Right cardiac atrium (tissue), 5 donors: ENCODE measurements around the gene PACSIN1. TPM values are rescaled to one million over a fixed set of nuclear protein-coding genes. Genes with fewer than 3 reads are reported as not detected.

Source experiments
- ATAC-seq, 2 donors: fragments of 200-7000 bp; cut with Tn5 transposase; one replicate each; pipeline versions ENCODE4 v1.8.0 to v1.9.1; 2020; ENCODE audit warnings: moderate library complexity in 2 of 2, mild to moderate bottlenecking in 1 of 2
- DNase-seq, 3 donors: peaks; one replicate each; pipeline ENCODE4 v3.0.0-alpha.2; 2020
- H3K27ac ChIP-seq: one replicate; pipeline ENCODE4 v1.5.1; 2013; ENCODE audit warnings: mild to moderate bottlenecking, low read length, control low read depth, moderate library complexity
- H3K27me3 ChIP-seq: one replicate; pipeline ENCODE4 v1.6.1; 2013; ENCODE audit not compliant: control insufficient read depth, insufficient read depth
- H3K4me1 ChIP-seq: one replicate; pipeline ENCODE4 v1.6.1; 2013; ENCODE audit warnings: low read length; ENCODE audit not compliant: control insufficient read depth, insufficient read depth
- H3K4me3 ChIP-seq: one replicate; pipeline ENCODE4 v1.5.1; 2013; ENCODE audit warnings: low read length, control low read depth
- H3K9me3 ChIP-seq: one replicate; pipeline ENCODE4 v1.6.1; 2013; ENCODE audit warnings: low read length; ENCODE audit not compliant: control insufficient read depth
- WGBS: extraction: QIAGEN DNeasy Blood & Tissue Kit; methylation state at CpG from one replicate; pipeline ENCODE4 v1.1.7; 2013; 5-methylcytosine and 5-hydroxymethylcytosine counted together
- intact Hi-C, 4 donors: fragments of 100-400 bp; cut with DNase I; formaldehyde crosslinking; loops; one replicate each; pipeline versions ENCODE4 v1.11.0 to v1.14.0; 2022 to 2023
- polyA plus RNA-seq: library from polyadenylated mRNA; stranded (reverse); fragments of 200-250 nt; gene quantifications from one replicate; pipeline ENCODE4 v1.2.3, GENCODE V29; 2013
- total RNA-seq, 4 donors: library from RNA; stranded (reverse); fragmentation: NEBNext Ultra II Directional; extraction: Animal tissue kit (Norgen Biotek cat#: 25700); gene quantifications; one replicate each; pipeline ENCODE4 v1.2.1, GENCODE V29; 2021
- donor health status: healthy with polysubstance abuse.
- donor health status: DM: no; HTN: yes; CAD: no.
- donor health status: DM: no; HTN: no; CAD: no.
- donor health status: DM: no; HTN: yes; CAD: no; lungs with severe emphysema.
- donor health status: DM: yes; HTN: yes; CAD: no.

The PACSIN1 gene
- total and polyA plus RNA-seq, 5 donors, result 2.5 to 14.0 (median 10.0) TPM

- ATAC-seq (no peak), DNase-seq (no peak)
- Histone ChIP-seq H3K9me3 (no peaks in the 10 kb centered on the region), H3K4me1 (no peaks in the 10 kb centered on the region), H3K27ac (no peak overlapping the region), H3K4me3 (no peak overlapping the region), H3K27me3 (no peaks in the 10 kb centered on the region)
- intact Hi-C loops, result loop anchor here in 1 of 4 donors (10.0 kb wide), 1 partner anchor 56 kb away; no protein-coding TSS in a partner anchor
- 88% methylated on average over 6 of the region's 6 CpGs for WGBS
Observed at GRCh38 chr6:34538581-34538980, 72.7 kb downstream of the PACSIN1 start.

DNA sequence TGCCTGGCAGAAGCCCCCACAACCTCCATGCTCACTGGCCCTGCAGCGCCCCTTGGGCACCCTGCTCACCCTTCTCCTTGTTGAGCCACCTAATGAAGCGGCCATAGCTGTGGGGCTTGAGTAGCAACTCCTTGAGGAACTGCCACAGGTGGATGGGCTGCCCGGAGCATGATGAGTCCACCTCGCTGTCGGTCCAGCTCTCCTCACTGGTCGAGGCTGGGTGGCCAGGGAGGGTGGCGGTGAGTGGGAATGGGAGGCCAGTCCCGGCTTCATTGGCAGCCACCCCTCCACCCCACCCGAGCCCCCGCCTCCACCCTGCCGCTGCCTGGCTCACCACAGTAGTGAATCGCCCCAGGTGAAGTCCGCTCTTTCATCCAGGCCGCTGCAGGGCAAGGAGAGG lies 73.3 kb downstream of the PACSIN1 start:
- DNase-seq (no peak), ATAC-seq (no peak)
- Histone ChIP-seq H3K4me3 (no peak overlapping the region), H3K4me1 (no peaks in the 10 kb centered on the region), H3K9me3 (no peaks in the 10 kb centered on the region), H3K27ac (no peak overlapping the region), H3K27me3 (no peaks in the 10 kb centered on the region)
- intact Hi-C loops, result loop anchor here in 1 of 4 donors (10.0 kb wide), 1 partner anchor 56 kb away; no protein-coding TSS in a partner anchor
- 81% methylated on average over 14 of the region's 14 CpGs for WGBS

- DNase-seq (no peak), ATAC-seq (no peak)
- WGBS, result 72% methylated on average over 5 of the region's 5 CpGs
- H3K9me3 ChIP-seq, result no peaks in the 10 kb centered on the region
- no peaks in the 10 kb centered on the region for H3K27me3 ChIP-seq
- intact Hi-C loops, result no loop called here
- H3K27ac ChIP-seq, result no peak overlapping the region
- no peaks in the 10 kb centered on the region for H3K4me1 ChIP-seq
- H3K4me3 ChIP-seq, result no peak overlapping the region
Observed at GRCh38 chr6:34540222-34540621, 74.3 kb downstream of the PACSIN1 start.

DNA sequence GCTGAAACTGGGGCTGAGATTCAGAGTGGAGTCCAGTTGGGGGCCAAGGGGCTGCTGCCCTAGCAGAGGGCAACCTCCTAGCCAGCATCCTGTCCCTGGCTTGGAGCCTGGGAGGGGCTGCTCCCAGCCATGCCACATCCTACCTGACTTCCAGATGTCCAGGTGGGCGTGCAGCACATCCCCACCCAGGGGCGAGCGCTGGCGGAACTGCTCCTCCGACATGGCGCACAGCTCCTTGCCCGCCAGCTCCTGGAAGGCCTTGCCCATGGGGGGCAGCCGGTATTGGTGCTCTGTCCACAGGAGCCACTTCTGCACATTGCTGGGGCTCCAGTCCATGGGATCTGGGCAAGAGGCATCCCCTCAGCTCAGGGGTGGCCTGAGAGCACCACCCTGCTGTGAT lies 75.0 kb downstream of the PACSIN1 start:
- intact Hi-C loops, result no loop called here

GRCh38 chr6:34543421-34543820 lies 77.5 kb downstream of the PACSIN1 start:
- no peaks in the 10 kb centered on the region for H3K9me3 ChIP-seq
- intact Hi-C loops, result no loop called here
- H3K27ac ChIP-seq, result no peak overlapping the region
- DNase-seq (no peak), ATAC-seq (no peak)
- 69% methylated on average over 5 of the region's 5 CpGs for WGBS
- no peak overlapping the region for H3K4me3 ChIP-seq
- peaks cover 4% of the 10 kb centered on the region for H3K4me1 ChIP-seq
- no peaks in the 10 kb centered on the region for H3K27me3 ChIP-seq

More for the DNA sequence above, 75.0 kb downstream of the PACSIN1 start:
- no peaks in the 10 kb centered on the region for H3K4me1 ChIP-seq
- ATAC-seq (no peak), DNase-seq (no peak)
- H3K27ac ChIP-seq, result no peak overlapping the region
- WGBS, result over 99% methylated on average over 8 of the region's 8 CpGs
- H3K4me3 ChIP-seq, result no peak overlapping the region
- no peaks in the 10 kb centered on the region for H3K27me3 ChIP-seq
- H3K9me3 ChIP-seq, result no peaks in the 10 kb centered on the region

DNA sequence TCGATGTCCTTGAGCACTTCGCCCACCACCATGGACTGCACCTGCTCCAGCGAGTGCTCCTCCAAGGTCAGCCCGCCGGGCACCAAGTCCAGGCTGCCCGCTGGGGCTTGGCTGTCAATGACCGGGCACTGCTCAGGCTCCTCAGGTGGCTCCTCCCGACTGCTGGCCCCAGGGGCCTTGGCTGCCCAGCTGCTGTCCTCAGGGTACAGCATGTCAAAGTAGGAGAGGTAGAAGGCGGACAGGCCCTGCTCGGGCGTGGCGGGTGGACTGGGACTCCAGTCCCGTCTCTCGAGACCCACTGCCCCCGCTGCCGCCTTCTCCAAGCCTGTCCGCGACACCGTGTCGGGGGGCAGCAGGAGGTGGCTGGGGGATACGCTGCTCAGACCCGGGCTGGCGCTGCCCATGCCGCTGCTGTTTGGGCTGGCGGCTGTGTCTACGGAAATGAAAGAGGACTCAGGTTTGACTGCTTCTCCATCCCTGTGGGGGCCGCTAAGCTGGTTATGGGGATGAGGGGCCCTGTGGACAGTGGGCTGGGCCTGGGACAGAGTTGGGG lies 78.3 kb downstream of the PACSIN1 start:
- H3K27me3 ChIP-seq, result no peaks in the 10 kb centered on the region
- H3K9me3 ChIP-seq, result no peaks in the 10 kb centered on the region
- no peak overlapping the region for H3K27ac ChIP-seq
- no peak for ATAC-seq
- H3K4me1 ChIP-seq, result peaks cover 4% of the 10 kb centered on the region
- DNase-seq, result no peak
- H3K4me3 ChIP-seq, result no peak overlapping the region
- 97% methylated on average over 27 of the region's 27 CpGs for WGBS
- intact Hi-C loops, result no loop called here

GRCh38 chr6:34544776-34545471 lies 79.0 kb downstream of the PACSIN1 start:
- H3K9me3 ChIP-seq, result no peaks in the 10 kb centered on the region
- intact Hi-C loops, result no loop called here
- peaks cover 4% of the 10 kb centered on the region for H3K4me1 ChIP-seq
- no peak overlapping the region for H3K27ac ChIP-seq
- no peak overlapping the region for H3K4me3 ChIP-seq
- WGBS, result 80% methylated on average over 13 of the region's 13 CpGs
- no peaks in the 10 kb centered on the region for H3K27me3 ChIP-seq
- no peak for DNase-seq
- ATAC-seq, result no peak

GRCh38 chr6:34546551-34547321 lies 80.9 kb downstream of the PACSIN1 start:
- DNase-seq (peak; percentile 56 to 85 (median 82)), ATAC-seq (peak; percentile 22 to 47)
- H3K9me3 ChIP-seq, result no peaks in the 10 kb centered on the region
- no peak overlapping the region for H3K27ac ChIP-seq
- peaks cover 4% of the 10 kb centered on the region for H3K4me1 ChIP-seq
- no peaks in the 10 kb centered on the region for H3K27me3 ChIP-seq
- intact Hi-C loops, result no loop called here
- H3K4me3 ChIP-seq, result no peak overlapping the region
- 28% methylated on average over 11 of the region's 11 CpGs for WGBS

- Histone ChIP-seq H3K9me3 (no peaks in the 10 kb centered on the region), H3K27ac (no peak overlapping the region), H3K4me3 (no peak overlapping the region), H3K27me3 (no peaks in the 10 kb centered on the region), H3K4me1 (peaks cover 4% of the 10 kb centered on the region)
- 85% methylated on average over 11 of the region's 11 CpGs for WGBS
- ATAC-seq (no peak), DNase-seq (no peak)
- intact Hi-C loops, result no loop called here
Observed at GRCh38 chr6:34547701-34548644, 82.1 kb downstream of the PACSIN1 start.

DNA sequence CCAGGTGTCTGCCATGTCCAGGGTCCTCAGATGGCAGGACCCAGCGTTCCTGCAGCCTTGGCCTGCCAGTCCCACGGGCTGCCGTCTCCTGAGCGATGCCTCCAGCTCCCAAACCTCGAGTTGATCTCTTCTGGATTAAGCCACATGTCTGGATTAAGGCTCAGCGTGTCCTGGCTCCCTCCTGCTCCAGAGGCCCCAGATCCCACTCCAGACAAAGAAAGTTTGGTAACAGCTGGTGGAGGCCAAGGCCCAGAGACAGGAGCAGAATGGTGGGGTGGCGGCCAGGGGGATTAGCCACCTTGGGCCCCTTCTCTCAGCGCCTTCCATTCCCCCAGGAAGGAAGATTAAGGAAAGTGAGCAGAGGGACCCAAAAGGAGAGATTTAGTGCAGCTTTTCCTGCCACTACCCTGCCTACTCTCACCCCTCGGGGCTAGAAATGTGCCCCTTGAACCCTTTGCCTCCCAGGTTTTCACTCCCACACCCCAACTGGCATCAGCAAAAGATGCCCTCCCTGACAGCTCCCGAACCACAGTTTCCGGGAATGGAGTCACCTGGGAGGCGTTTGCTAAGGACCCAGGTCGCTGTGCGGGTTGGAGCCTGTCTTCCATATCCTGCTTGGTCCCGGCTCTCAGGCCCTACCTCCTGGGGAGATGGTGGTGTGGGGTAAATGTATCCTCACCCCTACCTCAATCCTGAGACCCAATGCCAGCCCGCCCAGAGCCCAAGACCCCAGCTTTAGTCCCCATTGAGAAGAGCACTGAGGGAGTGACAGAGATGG lies 83.3 kb downstream of the PACSIN1 start:
- Histone ChIP-seq H3K27ac (no peak overlapping the region), H3K4me3 (no peak overlapping the region), H3K9me3 (no peaks in the 10 kb centered on the region), H3K27me3 (no peaks in the 10 kb centered on the region), H3K4me1 (peaks cover 4% of the 10 kb centered on the region)
- DNase-seq, result no peak
- WGBS, result 86% methylated on average over 16 of the region's 16 CpGs
- intact Hi-C loops, result no loop called here
- ATAC-seq, result no peak
